NT2/D1 (cell line): ENCODE data around the gene CDK14.

Source experiments
- SUZ12 ChIP-seq: IDR thresholded peaks from 2 replicates; pipeline ENCODE4 v1.6.1; 2011; ENCODE audit not compliant: insufficient read length, insufficient read depth; ENCODE audit errors: extremely low read depth
- YY1 ChIP-seq: IDR thresholded peaks from 2 replicates; pipeline ENCODE4 v1.6.1; 2011; ENCODE audit not compliant: insufficient read length, insufficient read depth
- ZNF274 ChIP-seq: IDR thresholded peaks from 2 replicates; pipeline ENCODE4 v1.6.1; 2011; ENCODE audit warnings: mild to moderate bottlenecking, low read depth, low read length

DNA sequence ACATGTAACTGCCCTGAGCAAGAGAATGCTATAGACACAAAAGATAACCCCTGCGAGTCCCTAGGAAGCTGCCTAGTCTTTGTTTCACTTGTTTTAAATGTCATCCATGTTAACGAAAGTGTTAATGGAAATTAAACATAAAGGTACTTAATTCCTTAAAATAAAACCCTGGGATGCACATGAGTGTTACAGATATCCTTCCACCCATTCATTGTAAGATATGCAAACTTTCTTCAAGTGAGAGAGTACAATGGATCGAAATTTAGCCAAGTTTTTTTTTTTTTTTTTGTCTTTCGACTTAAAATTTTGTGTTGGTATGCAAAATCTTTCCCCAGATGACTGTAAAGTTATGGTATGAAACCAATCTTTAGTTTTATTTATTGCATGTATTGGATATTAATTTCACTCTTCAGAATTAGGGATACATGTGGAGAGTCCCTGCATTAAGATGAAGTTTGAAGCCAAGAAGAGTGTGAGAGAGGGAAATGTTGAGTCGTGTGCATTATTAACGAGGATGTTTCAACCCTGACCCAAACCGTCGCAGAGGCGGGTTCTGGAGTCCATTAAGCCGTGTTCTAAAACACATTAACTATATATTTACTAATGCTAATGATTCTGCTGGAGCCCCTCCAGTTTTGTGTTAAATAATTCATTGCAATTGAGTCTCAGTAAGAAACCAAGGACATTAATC is 1.6 kb downstream of the CDK14 start:
- TF ChIP-seq ZNF274 (no peak), YY1 (no peak), SUZ12 (no peak)
